ENCODE results near the gene SLC19A1.
"Not testable (repeated sequence)": the region's sequence is repeated elsewhere in the genome, so short reads cannot be mapped to it uniquely, and the experiment has no call there.

SLC19A1 gene

DNA sequence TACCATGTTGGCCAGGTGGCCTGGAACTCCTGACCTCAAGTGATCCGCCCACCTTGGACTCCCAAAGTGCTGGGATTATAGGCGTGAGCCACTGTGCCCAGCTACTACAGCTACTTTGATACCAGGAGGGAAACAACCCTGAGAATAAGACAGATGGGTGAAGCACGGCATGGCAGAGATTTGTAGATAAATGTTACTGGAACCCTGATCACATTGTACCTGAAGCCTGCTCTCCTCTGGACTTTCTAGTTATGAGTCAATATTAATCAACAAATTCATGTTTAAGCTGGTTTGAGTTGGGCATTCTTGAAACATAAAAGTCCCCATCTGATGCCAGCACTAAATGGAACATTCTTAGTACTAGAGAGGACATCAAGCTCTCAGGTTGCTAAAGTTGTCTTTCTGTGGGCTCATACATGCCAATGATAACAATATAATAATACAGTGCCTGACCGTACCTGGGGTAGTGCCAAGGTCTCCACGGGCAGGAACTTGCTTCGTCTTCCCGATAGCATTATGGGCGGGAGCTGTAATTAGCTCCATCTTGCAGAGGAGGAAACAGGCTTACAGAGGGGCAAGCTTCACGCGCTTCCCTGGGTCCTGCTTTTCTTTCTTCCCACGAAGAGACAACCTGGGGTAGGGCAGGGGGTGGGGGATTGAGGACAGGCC lies 30.7 kb upstream of the SLC19A1 start:
- TF ChIP-seq, protein P1, sequence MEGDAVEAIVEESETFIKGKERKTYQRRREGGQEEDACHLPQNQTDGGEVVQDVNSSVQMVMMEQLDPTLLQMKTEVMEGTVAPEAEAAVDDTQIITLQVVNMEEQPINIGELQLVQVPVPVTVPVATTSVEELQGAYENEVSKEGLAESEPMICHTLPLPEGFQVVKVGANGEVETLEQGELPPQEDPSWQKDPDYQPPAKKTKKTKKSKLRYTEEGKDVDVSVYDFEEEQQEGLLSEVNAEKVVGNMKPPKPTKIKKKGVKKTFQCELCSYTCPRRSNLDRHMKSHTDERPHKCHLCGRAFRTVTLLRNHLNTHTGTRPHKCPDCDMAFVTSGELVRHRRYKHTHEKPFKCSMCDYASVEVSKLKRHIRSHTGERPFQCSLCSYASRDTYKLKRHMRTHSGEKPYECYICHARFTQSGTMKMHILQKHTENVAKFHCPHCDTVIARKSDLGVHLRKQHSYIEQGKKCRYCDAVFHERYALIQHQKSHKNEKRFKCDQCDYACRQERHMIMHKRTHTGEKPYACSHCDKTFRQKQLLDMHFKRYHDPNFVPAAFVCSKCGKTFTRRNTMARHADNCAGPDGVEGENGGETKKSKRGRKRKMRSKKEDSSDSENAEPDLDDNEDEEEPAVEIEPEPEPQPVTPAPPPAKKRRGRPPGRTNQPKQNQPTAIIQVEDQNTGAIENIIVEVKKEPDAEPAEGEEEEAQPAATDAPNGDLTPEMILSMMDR (IDR thresholded peaks at IDR 0.05; ENCODE audit: low read depth, low read length, missing control alignments): no peak
- no peak overlapping the region for H3K4me3 ChIP-seq (replicated peaks; ENCODE audit: low read depth, low read length)
- no peak for DNase-seq (ENCODE audit: extremely low read depth, low read depth)

DNA sequence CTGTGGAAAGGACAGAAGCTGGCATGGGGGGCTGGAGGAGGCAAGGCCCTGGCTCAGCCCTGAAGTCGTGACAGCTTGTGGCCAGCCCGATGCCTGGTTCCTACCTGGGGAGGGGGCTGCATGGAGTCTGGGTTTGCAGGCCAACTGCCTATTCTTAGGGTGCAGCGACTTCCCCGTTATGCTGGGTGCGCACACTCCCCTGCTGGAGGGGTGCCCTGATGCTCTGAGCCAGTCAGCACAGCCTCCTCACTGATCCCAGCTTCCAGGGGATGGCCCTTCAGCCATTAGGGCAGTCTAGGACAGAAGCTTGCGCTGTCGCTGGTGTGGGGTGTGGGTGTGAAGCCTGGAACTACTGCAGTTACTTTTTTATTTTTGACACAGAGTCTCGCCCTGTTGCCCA lies 30.0 kb upstream of the SLC19A1 start:
- TF ChIP-seq, protein P1 (IDR thresholded peaks at IDR 0.05; ENCODE audit: low read depth, low read length, missing control alignments): no peak
- DNase-seq (ENCODE audit: extremely low read depth, low read depth): no peak
- no peak overlapping the region for H3K4me3 ChIP-seq (replicated peaks; ENCODE audit: low read depth, low read length)

DNA sequence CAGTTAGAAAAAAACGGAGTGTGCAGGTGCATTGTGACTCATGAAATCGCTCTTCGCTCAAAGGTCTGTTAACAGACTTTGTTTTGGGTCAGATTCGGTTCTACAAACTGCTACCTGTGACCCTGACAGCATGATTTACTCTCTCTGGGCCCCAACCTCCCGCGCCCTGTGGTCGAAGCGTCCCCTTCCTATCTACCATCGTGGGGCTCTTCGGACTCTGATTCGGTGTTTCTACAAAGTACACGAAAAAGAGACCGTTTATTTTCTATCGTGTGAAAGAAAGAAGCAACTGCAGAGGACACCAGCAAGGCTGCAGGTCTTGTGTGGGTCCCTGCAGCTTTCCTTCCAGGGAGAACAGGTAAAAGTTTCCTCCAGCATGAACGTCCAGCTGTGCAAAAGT lies 29.4 kb upstream of the SLC19A1 start:
- TF ChIP-seq, protein P1 (IDR thresholded peaks at IDR 0.05; ENCODE audit: low read depth, low read length, missing control alignments): no peak
- no peak for DNase-seq (ENCODE audit: extremely low read depth, low read depth)
- H3K4me3 ChIP-seq (replicated peaks; ENCODE audit: low read depth, low read length): no peak overlapping the region

DNA sequence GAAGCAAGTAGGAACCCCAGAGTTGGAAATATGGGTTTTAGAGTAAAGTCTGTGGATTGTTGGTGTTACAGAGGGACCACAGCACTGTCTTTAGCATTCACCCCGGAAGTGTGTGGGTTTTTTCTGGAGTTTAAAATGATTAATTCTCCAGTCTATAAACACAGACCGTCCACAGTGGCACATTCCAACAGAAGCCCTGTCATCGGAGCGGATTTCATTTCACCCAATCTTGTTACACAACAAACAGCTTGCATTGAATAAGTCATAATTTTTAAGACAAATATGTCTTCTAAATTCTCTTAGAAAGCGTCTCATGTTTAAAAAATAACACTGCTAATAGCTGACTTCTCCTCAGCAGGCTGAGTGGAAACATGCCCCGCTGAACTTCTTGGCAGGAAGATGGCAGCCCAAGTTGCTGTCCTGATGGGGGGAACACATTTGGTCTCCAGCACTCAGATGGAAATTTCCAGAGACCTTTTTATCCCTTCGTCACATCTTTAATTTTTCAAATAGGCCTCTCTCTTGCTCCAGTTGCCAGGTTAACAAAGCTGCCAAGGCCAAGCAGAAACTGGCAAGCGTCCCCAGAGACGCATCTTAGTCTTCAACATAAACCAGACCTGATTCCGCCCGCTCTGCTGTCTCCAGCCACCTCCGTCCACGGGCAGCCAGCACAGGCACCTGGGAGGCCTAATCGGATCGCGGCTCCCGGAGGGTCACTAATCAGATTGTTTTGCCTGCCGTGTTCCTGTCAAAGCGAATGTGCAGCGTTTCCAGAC lies 28.8 kb upstream of the SLC19A1 start:
- DNase-seq (ENCODE audit: extremely low read depth, low read depth): no peak
- TF ChIP-seq, protein P1 (IDR thresholded peaks at IDR 0.05; ENCODE audit: low read depth, low read length, missing control alignments): no peak
- no peak overlapping the region for H3K4me3 ChIP-seq (replicated peaks; ENCODE audit: low read depth, low read length)

DNA sequence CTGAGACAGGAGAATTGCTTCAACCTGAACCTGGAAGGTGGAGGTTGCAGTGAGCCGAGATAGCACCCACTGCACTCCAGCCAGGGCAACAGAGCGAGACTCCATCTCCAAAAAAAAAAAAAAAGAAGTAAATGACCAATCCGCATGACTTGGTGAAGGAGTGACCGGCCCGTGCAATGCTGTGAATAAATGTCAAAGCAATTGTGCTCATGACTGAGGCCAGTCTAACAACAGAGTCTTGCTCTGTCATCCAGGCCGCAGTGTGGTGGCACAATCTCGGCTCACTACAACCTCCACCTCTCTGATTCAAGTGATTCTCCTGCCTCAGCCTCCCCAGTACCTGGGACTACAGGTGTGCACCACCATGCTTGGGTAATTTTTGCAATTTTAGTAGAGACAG lies 27.8 kb upstream of the SLC19A1 start:
- no peak overlapping the region for H3K4me3 ChIP-seq (replicated peaks; ENCODE audit: low read depth, low read length)
- TF ChIP-seq, protein P1 (IDR thresholded peaks at IDR 0.05; ENCODE audit: low read depth, low read length, missing control alignments): no peak
- DNase-seq (ENCODE audit: extremely low read depth, low read depth): no peak

DNA sequence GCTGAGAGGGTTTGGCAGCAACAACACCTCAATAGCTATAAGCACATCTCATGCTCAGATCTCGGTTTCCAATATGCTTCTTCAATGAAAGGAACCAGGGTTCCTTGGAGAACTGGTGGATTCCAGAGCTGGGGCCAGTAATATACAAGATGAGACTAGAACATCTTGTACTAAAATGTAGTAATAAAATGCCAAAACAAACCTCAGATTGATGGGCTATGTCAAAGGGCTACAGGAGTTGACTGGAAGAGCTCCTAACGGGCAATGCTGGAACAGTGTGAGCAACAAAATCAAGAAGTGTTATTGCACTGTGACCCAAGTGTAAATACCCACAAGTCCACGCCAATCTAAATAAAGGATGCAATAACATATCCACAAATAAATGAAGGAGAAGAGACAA lies 26.1 kb upstream of the SLC19A1 start:
- no peak for DNase-seq (ENCODE audit: extremely low read depth, low read depth)
- H3K4me3 ChIP-seq (replicated peaks; ENCODE audit: low read depth, low read length): no peak overlapping the region
- TF ChIP-seq, protein P1 (IDR thresholded peaks at IDR 0.05; ENCODE audit: low read depth, low read length, missing control alignments): no peak

DNA sequence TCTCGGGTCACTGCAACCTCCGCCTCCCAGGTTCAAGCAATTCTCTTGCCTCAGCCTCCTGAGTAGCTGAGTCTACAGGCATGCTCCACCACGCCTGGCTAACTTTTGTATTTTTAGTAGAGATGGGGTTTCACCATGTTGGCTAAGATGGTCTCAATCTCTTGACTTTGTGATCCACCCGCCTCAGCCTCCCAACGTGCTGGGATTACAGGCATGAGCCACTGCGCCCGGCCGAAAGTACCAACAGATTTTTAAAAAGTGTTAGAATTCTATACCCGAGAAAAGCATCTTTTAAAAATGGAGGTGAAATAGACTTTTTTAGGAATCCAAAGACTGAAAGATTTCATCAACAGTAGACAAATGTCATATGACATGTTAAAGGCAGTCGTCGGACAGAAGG lies 21.9 kb upstream of the SLC19A1 start:
- DNase-seq (ENCODE audit: extremely low read depth, low read depth); H3K4me3 ChIP-seq (replicated peaks; ENCODE audit: low read depth, low read length): not testable (repeated sequence)

Measured in HFF-Myc (cell line).